ENCODE measurements around the gene PNMT.
A peak's percentile ranks its signal among the peaks of the same experiment; 100 is the strongest.

The PNMT gene

DNA sequence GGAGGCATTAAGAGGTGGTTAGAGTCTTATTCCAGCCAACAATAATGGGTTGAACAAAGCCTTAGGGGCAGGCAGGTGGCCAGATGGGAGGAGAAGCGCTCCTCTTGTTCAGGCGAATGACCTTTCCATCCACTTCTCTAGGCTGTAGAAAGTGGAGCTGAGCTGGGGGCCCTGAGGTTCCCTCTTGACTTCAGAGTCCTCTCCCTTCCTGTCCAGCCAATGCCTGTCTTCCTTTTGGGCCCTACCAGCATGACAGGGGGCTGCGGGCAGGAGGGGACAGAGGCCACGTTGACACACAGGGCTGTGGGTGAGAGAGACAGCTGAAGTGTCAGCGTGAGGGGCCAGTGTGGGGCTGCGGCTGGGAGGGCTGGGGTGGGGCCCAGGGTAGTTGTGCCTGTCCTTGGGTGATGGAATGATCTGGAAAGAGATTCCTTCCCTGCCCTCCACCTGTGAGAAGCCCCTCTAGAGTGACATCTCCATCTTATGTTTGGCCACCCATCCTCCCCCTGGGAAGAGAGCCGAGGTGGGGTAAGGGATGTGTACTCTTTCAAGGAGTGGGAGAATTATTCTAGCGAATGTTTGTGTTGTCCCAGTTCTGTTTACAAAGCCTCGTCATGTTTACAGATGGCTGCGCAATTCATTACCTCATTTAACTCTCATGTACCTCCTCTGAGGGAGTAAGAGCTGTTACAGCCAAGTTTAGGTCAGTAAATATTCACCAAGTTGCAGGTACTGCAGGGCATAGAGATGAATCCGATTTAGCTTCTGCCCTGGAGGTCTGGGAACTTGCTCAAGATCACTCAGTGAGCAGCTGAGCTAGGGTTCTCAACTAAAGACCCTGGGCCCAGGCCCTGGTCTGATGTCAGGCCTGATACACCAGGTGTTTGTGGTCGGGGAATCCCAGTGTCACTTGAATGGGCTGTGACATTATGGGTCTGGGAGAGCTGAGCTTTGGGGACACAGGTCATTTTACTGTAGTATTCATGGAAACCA lies 34.9 kb downstream of the PNMT start:
- no peak overlapping the region for H3K4me3 ChIP-seq (ENCODE audit: low read depth, low read length)
- DNase-seq = no peak
- H3K9me3 ChIP-seq (ENCODE audit: severe bottlenecking) = no peaks in the 10 kb centered on the region
- peaks cover 3% of the 10 kb centered on the region; the same call in 1 of the 2 replicates for H3K36me3 ChIP-seq
- TF ChIP-seq, protein P1, sequence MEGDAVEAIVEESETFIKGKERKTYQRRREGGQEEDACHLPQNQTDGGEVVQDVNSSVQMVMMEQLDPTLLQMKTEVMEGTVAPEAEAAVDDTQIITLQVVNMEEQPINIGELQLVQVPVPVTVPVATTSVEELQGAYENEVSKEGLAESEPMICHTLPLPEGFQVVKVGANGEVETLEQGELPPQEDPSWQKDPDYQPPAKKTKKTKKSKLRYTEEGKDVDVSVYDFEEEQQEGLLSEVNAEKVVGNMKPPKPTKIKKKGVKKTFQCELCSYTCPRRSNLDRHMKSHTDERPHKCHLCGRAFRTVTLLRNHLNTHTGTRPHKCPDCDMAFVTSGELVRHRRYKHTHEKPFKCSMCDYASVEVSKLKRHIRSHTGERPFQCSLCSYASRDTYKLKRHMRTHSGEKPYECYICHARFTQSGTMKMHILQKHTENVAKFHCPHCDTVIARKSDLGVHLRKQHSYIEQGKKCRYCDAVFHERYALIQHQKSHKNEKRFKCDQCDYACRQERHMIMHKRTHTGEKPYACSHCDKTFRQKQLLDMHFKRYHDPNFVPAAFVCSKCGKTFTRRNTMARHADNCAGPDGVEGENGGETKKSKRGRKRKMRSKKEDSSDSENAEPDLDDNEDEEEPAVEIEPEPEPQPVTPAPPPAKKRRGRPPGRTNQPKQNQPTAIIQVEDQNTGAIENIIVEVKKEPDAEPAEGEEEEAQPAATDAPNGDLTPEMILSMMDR (IDR thresholded peaks at IDR 0.05; ENCODE audit: low read depth, low read length) = no peak
- H3K27ac ChIP-seq = peak overlapping the region; percentile 41
- H3K27me3 ChIP-seq (ENCODE audit: insufficient read depth, low read depth, severe bottlenecking) = no peaks in the 10 kb centered on the region

DNA sequence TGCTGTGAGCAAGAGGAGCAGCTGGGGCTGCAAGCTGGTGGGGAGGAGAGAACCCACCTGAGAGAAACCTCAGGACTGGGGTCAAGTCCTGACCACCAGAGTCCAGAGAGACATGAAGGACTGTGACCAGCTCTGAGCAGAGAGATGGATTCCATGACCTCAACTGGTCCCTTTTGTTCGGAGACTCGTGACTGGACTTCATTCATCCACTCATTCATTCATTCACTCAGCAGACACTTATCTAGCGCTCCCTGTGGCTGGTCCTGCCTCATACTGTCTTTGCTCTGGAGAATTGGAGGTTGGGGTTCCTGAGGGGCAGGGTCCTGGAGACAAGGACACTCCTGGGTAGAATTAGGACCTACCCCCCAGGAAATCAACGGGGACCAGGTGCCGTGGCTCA lies 35.7 kb downstream of the PNMT start:
- Histone ChIP-seq H3K27ac (no peak overlapping the region), H3K27me3 (ENCODE audit: insufficient read depth, low read depth, severe bottlenecking) (no peaks in the 10 kb centered on the region), H3K4me3 (ENCODE audit: low read depth, low read length) (no peak overlapping the region), H3K9me3 (ENCODE audit: severe bottlenecking) (no peaks in the 10 kb centered on the region), H3K36me3 (peaks cover 3% of the 10 kb centered on the region; the same call in 1 of the 2 replicates)
- TF ChIP-seq, protein P1 (IDR thresholded peaks at IDR 0.05; ENCODE audit: low read depth, low read length) = no peak
- no peak for DNase-seq

GRCh38 chr17:39704821-39705551 lies 36.7 kb downstream of the PNMT start:
- H3K27me3 ChIP-seq (ENCODE audit: insufficient read depth, low read depth, severe bottlenecking) = no peaks in the 10 kb centered on the region
- TF ChIP-seq, protein P1 (IDR thresholded peaks at IDR 0.05; ENCODE audit: low read depth, low read length) = 0 out of 2 replicates have a peak, but pooled peaks have one; percentile 16
- no peak overlapping the region for H3K4me3 ChIP-seq (ENCODE audit: low read depth, low read length)
- no peaks in the 10 kb centered on the region for H3K9me3 ChIP-seq (ENCODE audit: severe bottlenecking)
- no peak overlapping the region for H3K27ac ChIP-seq
- DNase-seq = no peak
- peaks cover 3% of the 10 kb centered on the region; the same call in 1 of the 2 replicates for H3K36me3 ChIP-seq

DNA sequence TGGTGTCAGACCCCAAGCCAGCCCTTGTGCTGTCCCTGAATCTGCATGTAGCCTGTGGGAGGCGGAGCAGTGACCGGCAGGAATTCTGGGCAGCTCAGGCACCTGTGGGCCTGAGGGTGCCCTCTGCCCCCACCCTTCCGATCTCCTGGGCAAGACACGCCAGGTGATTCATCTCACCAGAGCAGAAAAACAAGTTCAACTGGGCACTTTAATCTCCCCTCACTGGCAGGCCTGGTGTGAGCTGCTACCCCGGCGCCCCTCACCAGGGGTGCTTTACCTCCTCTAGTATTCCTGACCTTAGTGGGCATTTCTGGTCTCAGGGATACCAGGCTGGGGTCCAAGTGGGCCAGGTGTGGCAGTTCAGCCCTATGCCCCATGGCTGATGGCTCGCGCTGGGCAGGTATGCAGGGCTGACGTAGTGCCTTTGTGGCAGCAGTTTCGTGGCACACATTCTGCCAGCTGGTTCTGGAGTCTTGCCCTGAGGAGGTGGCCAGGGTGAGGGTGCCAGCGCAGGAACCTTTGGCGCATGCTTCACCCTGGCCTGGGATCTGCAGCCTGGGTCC lies 37.6 kb downstream of the PNMT start:
- no peak for DNase-seq
- no peaks in the 10 kb centered on the region for H3K9me3 ChIP-seq (ENCODE audit: severe bottlenecking)
- H3K27me3 ChIP-seq (ENCODE audit: insufficient read depth, low read depth, severe bottlenecking) = no peaks in the 10 kb centered on the region
- no peak overlapping the region for H3K27ac ChIP-seq
- no peak overlapping the region for H3K4me3 ChIP-seq (ENCODE audit: low read depth, low read length)
- H3K36me3 ChIP-seq = peaks cover 3% of the 10 kb centered on the region; the same call in 1 of the 2 replicates
- TF ChIP-seq, protein P1 (IDR thresholded peaks at IDR 0.05; ENCODE audit: low read depth, low read length) = no peak

DNA sequence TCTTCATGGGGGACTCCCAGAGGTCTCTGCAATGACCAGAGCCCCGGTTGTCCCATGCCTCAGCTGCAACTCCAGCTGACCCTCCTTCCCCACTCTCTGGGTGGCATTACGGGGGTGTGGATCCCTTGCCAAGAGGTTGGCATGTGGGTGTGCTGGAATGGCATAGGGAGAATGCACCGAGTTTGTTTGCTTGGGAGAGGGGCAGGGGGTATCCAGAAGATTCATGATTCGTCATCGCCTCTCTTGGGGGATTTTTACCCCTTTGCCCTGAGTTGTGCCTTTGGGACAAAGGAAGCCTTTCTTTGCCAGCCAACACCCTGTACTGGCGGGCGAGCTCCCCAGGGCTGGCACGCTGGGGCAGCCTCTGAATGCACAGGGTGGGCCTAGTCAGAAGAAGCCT lies 38.1 kb downstream of the PNMT start:
- no peak for DNase-seq
- Histone ChIP-seq H3K4me3 (ENCODE audit: low read depth, low read length) (no peak overlapping the region), H3K36me3 (peaks cover 3% of the 10 kb centered on the region; the same call in 1 of the 2 replicates), H3K27ac (no peak overlapping the region), H3K27me3 (ENCODE audit: insufficient read depth, low read depth, severe bottlenecking) (no peaks in the 10 kb centered on the region), H3K9me3 (ENCODE audit: severe bottlenecking) (no peaks in the 10 kb centered on the region)
- TF ChIP-seq, protein P1 (IDR thresholded peaks at IDR 0.05; ENCODE audit: low read depth, low read length) = no peak

Data from WERI-Rb-1 (cell line).